PFSK-1 (cell line): Measurements from ENCODE around the gene LIPC.

Source experiments
- FOXP2 ChIP-seq: optimal IDR thresholded peaks from 2 replicates; pipeline ENCODE3; 2011; ENCODE audit warnings: borderline replicate concordance, control low read depth, inconsistent platforms; ENCODE audit not compliant: insufficient read depth; ENCODE audit errors: extremely low read length, extremely low read depth
- POLR2AphosphoS5 ChIP-seq: IDR thresholded peaks from 2 replicates; pipeline ENCODE4 v1.6.1; 2012; ENCODE audit warnings: low read depth, mild to moderate bottlenecking, control low read depth, low read length, moderate library complexity
- SIN3A ChIP-seq: IDR thresholded peaks from 2 replicates; pipeline ENCODE4 v1.6.1; 2012; ENCODE audit warnings: mild to moderate bottlenecking, low read length, moderate library complexity, borderline replicate concordance; ENCODE audit not compliant: insufficient read depth
- TAF1 ChIP-seq: IDR thresholded peaks from 2 replicates; pipeline ENCODE4 v1.6.1; 2012; ENCODE audit warnings: low read length, control low read depth, borderline replicate concordance; ENCODE audit not compliant: insufficient read depth
- TF ChIP-seq, protein P1 (sequence below), 2 experiments: IDR thresholded peaks; 2 replicates each; pipeline versions ENCODE4 v1.6.1 to v1.8.0; 2011 to 2012; ENCODE audit warnings: low read depth in 2 of 2, low read length in 2 of 2, control low read depth in 1 of 2, inconsistent platforms in 1 of 2, mild to moderate bottlenecking in 1 of 2, moderate library complexity in 1 of 2; ENCODE audit not compliant: insufficient read depth in 1 of 2

Gene LIPC

DNA sequence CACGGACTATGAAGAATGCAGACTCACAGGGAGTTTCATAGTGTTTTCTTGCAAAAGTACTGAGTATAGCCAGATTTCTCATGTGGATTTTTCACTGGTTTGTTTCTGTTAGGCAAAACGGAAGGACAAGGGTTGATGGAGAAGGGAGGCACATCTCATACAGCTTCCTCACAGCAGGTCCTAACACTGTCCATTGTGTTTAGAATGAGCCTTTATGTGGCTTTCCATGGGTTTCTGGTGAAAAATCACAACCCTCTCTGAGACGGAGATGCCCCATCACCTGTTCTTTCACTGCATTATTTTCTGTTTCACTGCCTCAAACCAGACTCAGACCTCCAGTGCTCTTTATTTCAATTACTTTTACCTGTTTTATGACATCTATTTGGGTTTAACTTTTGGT is 25.0 kb upstream of the LIPC start:
- TF ChIP-seq, protein P1, sequence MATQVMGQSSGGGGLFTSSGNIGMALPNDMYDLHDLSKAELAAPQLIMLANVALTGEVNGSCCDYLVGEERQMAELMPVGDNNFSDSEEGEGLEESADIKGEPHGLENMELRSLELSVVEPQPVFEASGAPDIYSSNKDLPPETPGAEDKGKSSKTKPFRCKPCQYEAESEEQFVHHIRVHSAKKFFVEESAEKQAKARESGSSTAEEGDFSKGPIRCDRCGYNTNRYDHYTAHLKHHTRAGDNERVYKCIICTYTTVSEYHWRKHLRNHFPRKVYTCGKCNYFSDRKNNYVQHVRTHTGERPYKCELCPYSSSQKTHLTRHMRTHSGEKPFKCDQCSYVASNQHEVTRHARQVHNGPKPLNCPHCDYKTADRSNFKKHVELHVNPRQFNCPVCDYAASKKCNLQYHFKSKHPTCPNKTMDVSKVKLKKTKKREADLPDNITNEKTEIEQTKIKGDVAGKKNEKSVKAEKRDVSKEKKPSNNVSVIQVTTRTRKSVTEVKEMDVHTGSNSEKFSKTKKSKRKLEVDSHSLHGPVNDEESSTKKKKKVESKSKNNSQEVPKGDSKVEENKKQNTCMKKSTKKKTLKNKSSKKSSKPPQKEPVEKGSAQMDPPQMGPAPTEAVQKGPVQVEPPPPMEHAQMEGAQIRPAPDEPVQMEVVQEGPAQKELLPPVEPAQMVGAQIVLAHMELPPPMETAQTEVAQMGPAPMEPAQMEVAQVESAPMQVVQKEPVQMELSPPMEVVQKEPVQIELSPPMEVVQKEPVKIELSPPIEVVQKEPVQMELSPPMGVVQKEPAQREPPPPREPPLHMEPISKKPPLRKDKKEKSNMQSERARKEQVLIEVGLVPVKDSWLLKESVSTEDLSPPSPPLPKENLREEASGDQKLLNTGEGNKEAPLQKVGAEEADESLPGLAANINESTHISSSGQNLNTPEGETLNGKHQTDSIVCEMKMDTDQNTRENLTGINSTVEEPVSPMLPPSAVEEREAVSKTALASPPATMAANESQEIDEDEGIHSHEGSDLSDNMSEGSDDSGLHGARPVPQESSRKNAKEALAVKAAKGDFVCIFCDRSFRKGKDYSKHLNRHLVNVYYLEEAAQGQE (IDR thresholded peaks at IDR 0.05; ENCODE audit: insufficient read depth in 1 of 2, low read depth in 2 of 2, low read length in 2 of 2), result no peak
- no peak for TF ChIP-seq TAF1
- no peak for TF ChIP-seq FOXP2
- TF ChIP-seq POLR2AphosphoS5, result no peak
- no peak for TF ChIP-seq SIN3A

DNA sequence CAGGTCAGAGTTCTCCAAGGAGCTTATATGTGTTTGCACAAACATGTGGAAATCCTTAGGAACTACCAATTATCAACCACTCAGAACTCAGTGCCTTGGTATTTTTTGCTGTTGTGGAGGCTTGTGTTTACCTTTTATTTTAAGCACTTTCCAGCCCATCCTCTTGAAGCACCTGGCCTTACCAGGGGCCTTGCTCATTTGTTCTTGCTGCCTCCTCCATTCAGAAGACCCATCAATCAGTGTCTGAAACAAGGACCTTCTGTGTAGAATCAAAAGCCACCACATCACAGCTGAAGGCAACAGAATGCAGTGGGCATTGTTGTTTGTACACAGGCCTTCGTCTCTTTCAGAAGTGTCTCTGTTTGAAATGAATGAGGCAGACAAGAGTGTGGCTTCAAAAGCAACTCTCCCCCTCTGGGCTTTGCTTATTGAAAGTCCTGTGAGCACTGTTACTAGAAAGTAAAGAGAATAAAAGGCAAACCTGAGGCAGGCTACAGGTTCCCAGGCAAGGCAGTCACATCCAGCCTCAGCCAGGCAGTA is 24.5 kb upstream of the LIPC start:
- TF ChIP-seq POLR2AphosphoS5 (no peak), TAF1 (no peak), FOXP2 (no peak), SIN3A (no peak)
- TF ChIP-seq, protein P1 (IDR thresholded peaks at IDR 0.05; ENCODE audit: insufficient read depth in 1 of 2, low read depth in 2 of 2, low read length in 2 of 2), result no peak

DNA sequence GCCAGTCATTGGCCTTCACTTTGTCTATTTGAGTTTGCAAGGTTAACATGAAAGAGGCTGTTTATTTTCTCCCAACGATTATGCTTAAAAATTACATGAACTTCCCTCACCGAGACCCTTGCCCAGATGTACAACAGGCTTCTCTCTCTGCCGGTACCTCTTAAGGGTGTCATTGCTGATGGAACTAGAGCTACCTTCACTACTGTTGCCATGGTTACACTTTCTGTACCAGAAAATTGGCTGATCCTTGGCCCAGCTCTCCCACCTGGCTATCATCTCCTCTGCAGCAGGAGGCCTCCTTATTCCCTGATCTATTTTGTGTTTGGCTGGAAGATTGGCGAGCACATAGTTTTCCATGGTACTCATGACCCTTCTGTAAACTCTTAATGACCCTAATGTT is 24.0 kb upstream of the LIPC start:
- no peak for TF ChIP-seq SIN3A
- TF ChIP-seq, protein P1 (IDR thresholded peaks at IDR 0.05; ENCODE audit: insufficient read depth in 1 of 2, low read depth in 2 of 2, low read length in 2 of 2), result no peak
- TF ChIP-seq FOXP2, result no peak
- TF ChIP-seq POLR2AphosphoS5, result no peak
- TF ChIP-seq TAF1, result no peak

DNA sequence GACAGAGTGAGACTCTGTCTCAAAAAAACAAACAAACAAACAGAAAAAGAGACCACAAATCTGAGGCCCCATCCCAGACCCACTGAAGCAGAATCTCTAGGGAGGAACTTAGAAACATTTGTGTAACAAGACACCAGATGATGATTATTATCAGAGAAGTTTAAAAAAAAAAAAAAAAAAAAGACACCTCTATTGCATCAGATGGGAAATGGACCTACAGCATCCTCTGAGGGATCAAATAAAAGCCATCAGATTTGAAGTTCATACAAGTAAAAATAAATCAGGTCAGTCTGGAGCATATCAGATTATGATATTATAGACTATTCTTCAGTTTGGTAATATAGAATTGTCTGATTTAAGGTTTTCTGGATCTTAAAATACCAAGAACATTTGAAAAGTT is 21.9 kb upstream of the LIPC start:
- TF ChIP-seq SIN3A, result no peak
- TF ChIP-seq, protein P1 (IDR thresholded peaks at IDR 0.05; ENCODE audit: insufficient read depth in 1 of 2, low read depth in 2 of 2, low read length in 2 of 2), result no peak
- no peak for TF ChIP-seq TAF1
- TF ChIP-seq POLR2AphosphoS5, result no peak
- TF ChIP-seq FOXP2, result no peak

DNA sequence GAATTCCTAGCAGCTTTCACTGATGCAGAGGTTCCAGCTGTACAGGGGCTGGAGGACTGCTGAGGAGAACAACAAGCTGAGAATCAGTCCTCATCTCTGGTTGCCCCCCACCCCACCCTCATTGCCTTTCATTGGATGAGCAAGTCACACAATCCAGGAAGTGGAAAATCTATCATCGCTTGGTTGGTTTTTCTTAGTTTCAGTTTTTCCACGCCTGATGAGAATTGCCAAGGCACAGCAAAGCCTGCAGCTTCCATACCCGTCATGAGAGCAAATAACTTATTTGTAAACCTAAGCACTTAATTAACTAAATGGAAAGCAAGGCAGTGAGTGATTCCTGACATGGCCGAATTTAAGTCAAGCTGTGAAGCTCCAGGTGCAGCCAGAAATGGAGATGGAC is 21.4 kb upstream of the LIPC start:
- TF ChIP-seq SIN3A, result no peak
- no peak for TF ChIP-seq FOXP2
- no peak for TF ChIP-seq POLR2AphosphoS5
- TF ChIP-seq, protein P1 (IDR thresholded peaks at IDR 0.05; ENCODE audit: insufficient read depth in 1 of 2, low read depth in 2 of 2, low read length in 2 of 2), result no peak
- TF ChIP-seq TAF1, result no peak
